ENCODE measurements around the gene SORBS1.

- no peak for TF ChIP-seq EZH2 (IDR thresholded peaks at IDR 0.05; ENCODE audit: borderline replicate concordance, insufficient read depth, low read depth, low read length, poor library complexity, severe bottlenecking)
- TF ChIP-seq CTCF (IDR thresholded peaks at IDR 0.05) = no peak
These were observed 210.8 kb downstream of the SORBS1 start for GRCh38 chr10:95350219-95350829.
